DOHH2 (cell line): Measurements from ENCODE around the gene COL26A1.

Experiments used
- EZH2phosphoT487 ChIP-seq: fragments of 200-600 bp; sonication (generic); IDR thresholded peaks from 2 replicates; pipeline ENCODE4 v1.6.1; 2017; ENCODE audit warnings: borderline replicate concordance, mild to moderate bottlenecking, antibody characterized with exemption, low read length, moderate library complexity, mixed read lengths
- TF ChIP-seq, protein P1 (sequence below): fragments of 200-600 bp; sonication (generic); IDR thresholded peaks from one replicate; pipeline ENCODE4 v1.5.1; 2014; ENCODE audit warnings: antibody characterized with exemption, mild to moderate bottlenecking, low read depth, low read length; ENCODE audit not compliant: poor library complexity, severe bottlenecking

DNA sequence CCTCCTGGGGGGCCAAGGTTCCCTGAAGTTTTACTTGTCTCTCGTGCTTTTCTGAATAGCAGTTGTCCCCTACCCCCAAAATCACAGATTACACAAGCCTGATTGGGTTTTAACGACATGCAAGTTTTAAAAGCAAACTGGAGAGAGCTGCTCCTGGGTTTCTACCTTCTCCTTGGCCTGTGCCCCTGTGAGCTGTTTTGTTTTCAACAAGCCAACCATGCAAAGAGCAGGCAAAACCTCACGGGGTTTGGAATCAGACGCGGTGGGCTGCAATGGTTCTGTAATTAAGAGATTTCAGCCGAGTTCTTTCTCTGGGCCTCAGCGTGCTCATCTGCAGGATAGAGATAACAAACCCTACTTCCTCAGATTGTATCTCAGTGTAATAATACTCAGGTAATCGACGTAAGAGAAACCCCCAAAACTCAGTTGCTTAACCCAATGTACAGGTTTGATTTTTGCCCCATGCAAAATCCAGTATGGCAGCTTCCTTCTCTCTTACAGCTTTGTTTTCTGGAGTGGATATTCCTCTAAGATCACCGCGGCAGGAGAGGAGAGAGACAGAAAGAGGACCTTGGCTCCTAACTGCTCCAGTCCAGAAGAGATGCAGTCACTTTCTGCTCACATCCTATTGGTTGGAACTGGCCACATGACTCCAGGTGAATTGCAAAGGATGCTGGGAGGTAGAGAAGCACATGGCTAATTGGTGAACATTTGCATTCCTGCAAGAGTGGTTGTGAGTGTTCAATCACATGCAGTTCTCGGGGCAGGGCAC lies 224.4 kb downstream of the COL26A1 start:
- TF ChIP-seq, protein P1, sequence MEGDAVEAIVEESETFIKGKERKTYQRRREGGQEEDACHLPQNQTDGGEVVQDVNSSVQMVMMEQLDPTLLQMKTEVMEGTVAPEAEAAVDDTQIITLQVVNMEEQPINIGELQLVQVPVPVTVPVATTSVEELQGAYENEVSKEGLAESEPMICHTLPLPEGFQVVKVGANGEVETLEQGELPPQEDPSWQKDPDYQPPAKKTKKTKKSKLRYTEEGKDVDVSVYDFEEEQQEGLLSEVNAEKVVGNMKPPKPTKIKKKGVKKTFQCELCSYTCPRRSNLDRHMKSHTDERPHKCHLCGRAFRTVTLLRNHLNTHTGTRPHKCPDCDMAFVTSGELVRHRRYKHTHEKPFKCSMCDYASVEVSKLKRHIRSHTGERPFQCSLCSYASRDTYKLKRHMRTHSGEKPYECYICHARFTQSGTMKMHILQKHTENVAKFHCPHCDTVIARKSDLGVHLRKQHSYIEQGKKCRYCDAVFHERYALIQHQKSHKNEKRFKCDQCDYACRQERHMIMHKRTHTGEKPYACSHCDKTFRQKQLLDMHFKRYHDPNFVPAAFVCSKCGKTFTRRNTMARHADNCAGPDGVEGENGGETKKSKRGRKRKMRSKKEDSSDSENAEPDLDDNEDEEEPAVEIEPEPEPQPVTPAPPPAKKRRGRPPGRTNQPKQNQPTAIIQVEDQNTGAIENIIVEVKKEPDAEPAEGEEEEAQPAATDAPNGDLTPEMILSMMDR: no peak
- TF ChIP-seq EZH2phosphoT487: no peak
